HG03442 (cell line): ENCODE measurements around the gene GBX2.

Source experiments
- ATAC-seq: cut with Tn5 transposase; IDR thresholded peaks from one replicate; pipeline ENCODE4 v1.9.1; 2021; ENCODE audit warnings: mild to moderate bottlenecking, moderate library complexity; ENCODE audit not compliant: unreplicated experiment

The GBX2 gene

GRCh38 chr2:236184701-236185100 is 16.5 kb upstream of the GBX2 start:
- ATAC-seq: no peak

GRCh38 chr2:236180831-236181453 is 12.8 kb upstream of the GBX2 start:
- no peak for ATAC-seq

- ATAC-seq: no peak
These were observed 12.1 kb upstream of the GBX2 start for GRCh38 chr2:236180076-236180816.

DNA sequence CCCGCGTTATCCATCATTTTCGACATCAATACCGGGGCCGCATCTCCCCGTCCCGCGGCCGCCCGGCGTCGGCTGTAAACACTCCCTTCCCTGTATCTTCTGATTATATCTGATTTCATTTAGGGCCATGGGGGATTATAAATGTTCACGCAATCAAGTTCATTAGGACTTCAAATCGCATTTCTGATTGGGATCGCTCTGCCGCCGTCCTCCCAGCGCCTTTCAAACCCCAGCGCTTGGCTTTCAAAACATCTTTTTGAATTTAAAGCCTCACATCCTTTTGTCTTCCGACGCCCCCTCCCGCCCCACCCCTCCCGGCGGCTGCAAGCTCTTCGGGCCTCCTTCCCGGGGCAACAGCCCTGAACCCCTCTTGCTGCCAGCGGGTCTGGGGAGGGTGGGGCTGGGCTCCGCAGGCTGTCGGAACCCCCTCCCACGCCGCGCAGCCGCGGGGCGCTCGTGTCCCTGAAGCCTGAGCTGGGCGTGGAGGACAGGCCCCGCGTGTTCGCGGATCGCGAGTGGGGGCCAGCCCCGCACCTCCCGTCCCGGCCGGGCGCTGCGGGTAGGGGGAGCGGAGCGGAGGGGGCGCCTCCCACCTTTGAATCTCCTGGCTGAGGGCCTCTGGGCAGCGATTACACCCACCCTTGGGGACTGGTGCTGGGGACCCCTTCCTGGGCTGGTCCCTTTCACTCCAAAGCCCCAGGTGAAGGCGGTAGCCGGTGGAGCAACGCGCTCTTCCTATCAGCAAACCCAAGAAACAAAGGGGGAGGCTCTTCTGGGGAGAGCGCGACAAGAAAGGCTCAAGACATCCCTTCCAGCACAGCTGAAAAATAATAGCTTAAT is 11.3 kb upstream of the GBX2 start:
- ATAC-seq: no peak

DNA sequence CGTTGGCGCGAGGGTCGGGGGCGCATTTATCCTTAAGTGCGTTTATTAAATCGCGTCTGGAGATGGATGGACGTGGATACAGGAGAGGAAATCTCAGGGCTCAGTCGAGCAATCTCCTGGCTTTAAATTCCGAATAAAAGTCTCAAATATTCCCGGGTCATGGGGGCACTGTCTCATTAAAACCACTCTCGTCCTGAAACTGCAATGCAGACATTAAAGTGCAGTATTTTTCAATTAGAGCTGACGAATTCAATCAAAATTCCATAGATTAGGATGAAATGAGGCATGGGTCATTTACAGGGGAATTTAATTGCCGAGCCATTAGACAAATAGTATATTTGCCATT is 10.7 kb upstream of the GBX2 start:
- ATAC-seq: no peak

DNA sequence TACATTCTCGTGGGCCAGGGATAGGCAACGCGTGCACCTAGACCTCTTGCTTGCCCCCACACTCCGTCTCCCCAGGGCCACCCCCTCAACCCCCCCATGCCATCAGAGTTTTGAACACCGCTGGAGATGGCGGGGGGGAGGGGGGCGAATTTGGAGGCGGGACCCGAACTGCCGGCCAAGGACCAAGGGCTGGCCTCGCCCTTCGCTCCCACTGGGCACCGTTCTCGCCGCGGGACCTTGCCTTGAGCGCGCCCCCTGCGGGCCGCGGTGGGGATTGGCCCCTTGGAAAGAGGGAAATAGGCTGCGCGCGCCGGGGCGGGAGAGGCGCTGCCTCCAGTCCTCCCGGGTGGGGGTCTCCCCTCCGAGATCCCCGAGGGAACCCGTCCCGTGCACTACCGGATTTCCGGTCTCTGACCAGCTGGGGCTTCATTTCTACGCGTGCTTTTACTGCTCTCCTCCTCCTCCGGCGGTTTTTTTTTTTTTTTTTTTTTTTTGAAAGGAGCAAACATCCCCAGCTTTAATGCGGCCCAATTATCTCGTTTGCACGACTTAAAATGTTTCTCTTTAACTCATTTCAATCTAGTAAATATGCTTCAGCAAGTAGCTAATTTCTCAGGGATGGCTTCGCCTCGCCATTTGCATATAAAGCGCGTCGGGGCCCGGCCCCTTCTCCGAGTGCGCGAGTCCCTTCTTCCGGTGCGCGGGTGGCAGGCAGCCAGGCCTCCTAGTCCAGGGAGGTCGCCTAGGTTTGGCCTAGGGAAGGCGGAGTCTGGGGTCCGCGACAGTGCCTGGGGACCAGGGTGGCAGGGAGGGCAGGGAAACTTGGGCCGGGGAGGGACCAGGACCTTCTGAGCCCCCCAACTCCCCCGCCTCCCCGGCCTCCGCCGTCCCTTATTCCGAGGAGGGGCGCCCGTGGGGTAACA is 10.0 kb upstream of the GBX2 start:
- no peak for ATAC-seq

GRCh38 chr2:236177604-236177966 is 9.4 kb upstream of the GBX2 start:
- ATAC-seq: no peak

DNA sequence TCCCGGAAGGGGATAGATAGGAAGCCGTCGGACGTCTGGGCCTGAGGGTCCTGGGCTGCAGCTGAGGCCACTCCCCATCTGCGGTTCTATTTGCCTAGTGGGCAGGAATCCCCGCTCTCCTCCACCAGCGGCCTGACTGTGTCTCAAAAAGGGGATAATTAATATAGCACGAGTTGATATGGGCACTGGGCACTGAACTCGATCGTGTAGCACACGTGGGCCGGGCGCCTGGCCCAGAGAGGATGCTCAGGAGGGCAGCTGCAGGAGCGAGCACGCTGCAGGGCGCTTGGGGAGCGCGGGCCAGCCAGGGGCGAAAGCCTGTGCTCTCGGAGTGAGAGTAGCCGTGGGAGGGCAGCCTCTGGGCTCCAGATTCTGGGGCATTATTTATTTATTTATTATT is 8.8 kb upstream of the GBX2 start:
- ATAC-seq: no peak

DNA sequence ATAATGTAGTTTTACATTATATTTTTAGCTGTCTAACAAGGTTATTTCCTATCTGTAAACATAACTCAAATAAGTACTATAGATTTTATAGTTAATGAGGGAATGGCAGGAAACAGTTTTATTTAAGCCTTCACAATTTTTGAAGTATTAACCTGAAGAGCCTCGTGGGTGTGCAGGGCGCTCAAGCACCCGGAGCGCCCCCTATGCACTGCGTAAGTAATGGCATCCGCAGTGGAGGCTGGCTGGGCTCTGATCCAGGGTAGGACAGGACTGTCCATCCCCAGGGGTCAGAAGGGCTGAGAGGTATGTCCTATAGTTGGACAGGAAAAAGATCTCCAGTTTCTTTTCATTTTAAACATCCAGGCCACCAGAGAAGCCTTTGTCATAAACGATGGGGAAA is 8.2 kb upstream of the GBX2 start:
- ATAC-seq: no peak

- ATAC-seq: no peak
These were observed 7.5 kb upstream of the GBX2 start for GRCh38 chr2:236175548-236176150.

GRCh38 chr2:236173729-236174607 is 5.8 kb upstream of the GBX2 start:
- ATAC-seq: no peak

GRCh38 chr2:236173036-236173728 is 5.0 kb upstream of the GBX2 start:
- no peak for ATAC-seq

DNA sequence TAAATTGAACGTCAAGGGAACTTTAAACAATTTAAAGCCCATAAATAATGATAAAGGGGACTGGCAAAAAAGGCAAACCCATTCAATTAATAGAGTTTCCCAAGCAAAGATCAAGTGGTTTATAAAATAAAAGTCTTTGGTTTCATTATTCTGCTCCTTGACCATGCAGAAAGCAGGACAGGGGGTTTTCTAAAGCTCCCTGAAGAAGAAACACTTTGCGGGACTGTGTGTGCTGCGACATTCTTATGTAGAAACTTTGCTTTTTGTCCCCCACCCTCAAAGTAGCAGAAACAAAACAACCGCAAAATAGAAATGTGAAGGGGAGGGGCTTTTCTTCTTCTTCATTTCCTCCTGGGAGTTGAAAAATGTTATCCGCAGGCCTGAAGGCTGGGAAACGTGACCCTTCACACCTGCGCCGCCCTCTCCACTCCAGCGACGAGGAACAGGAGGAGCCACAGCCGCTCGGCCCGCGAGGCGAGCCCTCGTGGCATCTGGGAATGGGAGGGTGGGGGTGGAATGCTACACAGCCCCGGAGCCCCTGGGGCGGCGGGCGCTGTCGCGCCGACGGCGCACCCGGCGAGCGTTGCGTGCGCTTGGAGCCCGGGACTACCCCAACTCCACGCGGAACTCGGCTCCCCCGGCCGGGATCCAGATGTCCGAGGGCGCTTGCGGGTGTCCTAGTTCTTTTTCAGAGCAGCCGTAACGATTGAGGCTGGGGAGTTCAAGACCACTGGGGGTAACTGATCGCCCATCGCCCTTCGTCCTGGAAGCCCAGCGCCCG is 4.3 kb upstream of the GBX2 start:
- no peak for ATAC-seq

GRCh38 chr2:236171680-236172254 is 3.6 kb upstream of the GBX2 start:
- ATAC-seq: no peak

DNA sequence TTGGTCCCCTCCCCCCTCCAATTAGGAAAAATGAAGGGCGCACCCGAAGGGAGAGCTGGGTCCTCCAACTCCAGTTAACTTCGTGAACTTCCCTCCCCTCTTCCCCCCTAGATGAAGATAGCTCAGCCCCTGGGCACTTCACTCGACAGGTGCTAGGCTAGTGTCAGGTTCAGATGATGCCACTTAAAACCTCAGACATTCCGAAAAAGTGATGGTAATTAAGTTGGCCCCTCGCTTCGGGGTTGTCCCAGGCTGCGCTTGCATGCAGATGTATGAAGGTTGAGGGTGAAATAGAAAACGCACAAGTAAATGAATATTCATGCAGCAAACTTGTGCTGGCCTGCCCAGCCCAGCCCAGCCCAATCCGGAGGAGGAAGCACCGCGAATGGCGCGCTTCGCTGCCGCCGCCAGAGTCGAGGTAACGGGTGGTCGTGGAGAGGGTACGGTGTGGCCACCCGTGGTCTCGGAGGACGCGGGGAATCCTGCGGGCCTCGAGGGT is 3.0 kb upstream of the GBX2 start:
- ATAC-seq: no peak

GRCh38 chr2:236170590-236171165 is 2.5 kb upstream of the GBX2 start:
- no peak for ATAC-seq
